IPS DF 19.7 (cell line): ENCODE data around the gene GOLGA8A.
"Not testable (repeated sequence)": the region's sequence is repeated elsewhere in the genome, so short reads cannot be mapped to it uniquely, and the experiment has no call there.

Experiments
- DNase-seq: peaks from one replicate; pipeline ENCODE4 v3.0.0-alpha.2; 2013; ENCODE audit warnings: low read depth, low spot score

GOLGA8A gene

GRCh38 chr15:34437687-34438086, at the start of gene GOLGA8A:
TSS of gene GOLGA8A (minus strand) at chr15:34437808. CDS start at chr15:34389691, 48,117 bp downstream.
- no peak for DNase-seq

GRCh38 chr15:34483644-34484043, 46.0 kb upstream of the GOLGA8A start:
- DNase-seq: no peak

GRCh38 chr15:34481370-34481769, 43.8 kb upstream of the GOLGA8A start:
- no peak for DNase-seq

GRCh38 chr15:34473840-34474239, 36.2 kb upstream of the GOLGA8A start:
- no peak for DNase-seq

GRCh38 chr15:34472947-34473346, 35.3 kb upstream of the GOLGA8A start:
- no peak for DNase-seq

GRCh38 chr15:34470892-34471291, 33.3 kb upstream of the GOLGA8A start:
- no peak for DNase-seq

- DNase-seq: no peak
Measured at GRCh38 chr15:34470091-34470490, 32.5 kb upstream of the GOLGA8A start.

GRCh38 chr15:34461730-34462129, 24.1 kb upstream of the GOLGA8A start:
- no peak for DNase-seq

GRCh38 chr15:34460451-34460850, 22.8 kb upstream of the GOLGA8A start:
- DNase-seq: no peak

GRCh38 chr15:34456658-34457057, 19.1 kb upstream of the GOLGA8A start:
- DNase-seq: no peak

- DNase-seq: no peak
Measured at GRCh38 chr15:34442891-34443290, 5.3 kb upstream of the GOLGA8A start.

GRCh38 chr15:34439878-34440277, 2.3 kb upstream of the GOLGA8A start:
- DNase-seq: no peak

- DNase-seq: no peak
Measured at GRCh38 chr15:34436956-34437442, 609 bp downstream of the GOLGA8A start.

GRCh38 chr15:34436126-34436955, 1.3 kb downstream of the GOLGA8A start:
- DNase-seq: no peak

- DNase-seq: no peak
Measured at GRCh38 chr15:34435658-34436057, 1.9 kb downstream of the GOLGA8A start.

- DNase-seq: no peak
Measured at GRCh38 chr15:34434627-34435305, 2.8 kb downstream of the GOLGA8A start.

- DNase-seq: not testable (repeated sequence)
Measured at GRCh38 chr15:34433956-34434626, 3.5 kb downstream of the GOLGA8A start.

- not testable (repeated sequence) for DNase-seq
Measured at GRCh38 chr15:34430642-34431041, 7.0 kb downstream of the GOLGA8A start.

- not testable (repeated sequence) for DNase-seq
Measured at GRCh38 chr15:34423425-34424090, 14.1 kb downstream of the GOLGA8A start.

- not testable (repeated sequence) for DNase-seq
Measured at GRCh38 chr15:34420953-34421352, 16.7 kb downstream of the GOLGA8A start.

GRCh38 chr15:34418435-34418834, 19.2 kb downstream of the GOLGA8A start:
- not testable (repeated sequence) for DNase-seq

GRCh38 chr15:34409511-34409910, 28.1 kb downstream of the GOLGA8A start:
- DNase-seq: not testable (repeated sequence)
